Mucosa of gallbladder (tissue), 1 donor: ENCODE results near the gene SUN2. TPM values are rescaled to one million over a fixed set of nuclear protein-coding genes. Genes with fewer than 3 reads are reported as not detected.

Source experiments
- DNase-seq: peaks from one replicate; pipeline ENCODE4 v3.0.0-alpha.2; 2020; ENCODE audit warnings: low spot score
- total RNA-seq: library from RNA; stranded (reverse); gene quantifications from one replicate; pipeline ENCODE4 v1.2.1, GENCODE V29; 2021
- donor health status: DM: no; HTN: no; CAD: no.

Gene SUN2
- total RNA-seq, 1 donor from 2014 or later = 129 TPM

DNA sequence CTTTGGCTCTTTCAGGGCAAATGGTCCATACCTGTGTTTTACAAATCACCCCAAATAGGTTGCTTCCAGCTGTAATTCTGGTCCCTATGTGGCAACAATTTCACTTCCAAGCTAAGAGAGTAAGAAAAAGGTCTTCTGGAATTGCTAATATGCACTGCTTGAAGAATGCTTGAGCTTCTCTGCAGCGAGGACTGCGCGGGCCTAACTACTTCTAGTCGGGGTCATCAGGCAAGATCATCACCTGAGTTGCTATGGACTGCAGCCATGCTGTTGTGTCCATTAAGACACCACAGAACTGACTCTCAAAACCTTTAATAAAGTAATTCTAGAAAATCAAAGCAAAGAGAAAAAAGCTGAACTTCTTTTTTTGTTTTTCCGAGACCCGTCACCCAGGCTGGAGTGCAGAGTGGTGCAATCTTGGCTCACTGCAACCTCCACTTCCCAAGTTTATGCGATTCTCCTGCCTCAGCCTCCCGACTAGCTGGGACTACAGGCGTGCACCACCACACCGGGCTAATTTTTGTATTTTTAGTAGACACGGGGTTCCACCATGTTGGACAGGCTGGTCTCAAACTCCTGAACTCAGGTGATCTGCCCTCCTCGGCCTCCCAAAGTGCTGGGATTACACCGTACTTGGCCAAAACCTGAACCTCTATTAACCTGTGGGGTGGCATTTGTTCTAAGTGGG lies 57.2 kb downstream of the SUN2 start:
- no peak for DNase-seq

DNA sequence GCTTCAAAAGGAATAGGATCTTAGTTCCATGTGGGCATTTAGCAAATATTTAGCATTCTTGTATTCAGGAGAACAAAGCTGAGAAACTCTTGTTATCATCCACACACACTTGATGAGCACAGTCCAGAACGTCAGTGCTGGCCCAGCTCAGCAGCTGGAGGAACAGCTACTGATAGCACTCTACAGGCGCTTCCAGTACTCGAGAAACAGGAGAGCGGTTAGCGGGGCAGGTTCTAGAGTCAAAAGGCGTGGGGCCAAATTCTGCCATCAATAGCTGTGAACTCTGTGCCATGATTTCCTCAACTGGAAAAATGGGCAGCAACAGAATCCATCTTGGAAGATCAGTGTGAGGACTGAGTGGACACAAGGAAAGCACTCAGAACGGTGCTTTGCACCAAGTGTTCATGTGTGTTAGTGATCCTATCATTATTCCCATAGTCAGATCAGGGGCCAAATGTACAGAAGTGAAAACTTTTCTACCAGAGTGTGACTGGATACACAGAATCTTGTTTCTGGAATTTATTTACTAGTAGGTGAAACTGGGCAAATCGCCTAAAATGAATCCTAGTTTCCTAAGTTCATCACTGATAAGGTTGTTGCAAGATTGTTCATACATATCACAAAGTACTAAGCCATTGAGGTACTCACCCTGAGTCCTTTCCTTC lies 58.2 kb downstream of the SUN2 start:
- no peak for DNase-seq

DNA sequence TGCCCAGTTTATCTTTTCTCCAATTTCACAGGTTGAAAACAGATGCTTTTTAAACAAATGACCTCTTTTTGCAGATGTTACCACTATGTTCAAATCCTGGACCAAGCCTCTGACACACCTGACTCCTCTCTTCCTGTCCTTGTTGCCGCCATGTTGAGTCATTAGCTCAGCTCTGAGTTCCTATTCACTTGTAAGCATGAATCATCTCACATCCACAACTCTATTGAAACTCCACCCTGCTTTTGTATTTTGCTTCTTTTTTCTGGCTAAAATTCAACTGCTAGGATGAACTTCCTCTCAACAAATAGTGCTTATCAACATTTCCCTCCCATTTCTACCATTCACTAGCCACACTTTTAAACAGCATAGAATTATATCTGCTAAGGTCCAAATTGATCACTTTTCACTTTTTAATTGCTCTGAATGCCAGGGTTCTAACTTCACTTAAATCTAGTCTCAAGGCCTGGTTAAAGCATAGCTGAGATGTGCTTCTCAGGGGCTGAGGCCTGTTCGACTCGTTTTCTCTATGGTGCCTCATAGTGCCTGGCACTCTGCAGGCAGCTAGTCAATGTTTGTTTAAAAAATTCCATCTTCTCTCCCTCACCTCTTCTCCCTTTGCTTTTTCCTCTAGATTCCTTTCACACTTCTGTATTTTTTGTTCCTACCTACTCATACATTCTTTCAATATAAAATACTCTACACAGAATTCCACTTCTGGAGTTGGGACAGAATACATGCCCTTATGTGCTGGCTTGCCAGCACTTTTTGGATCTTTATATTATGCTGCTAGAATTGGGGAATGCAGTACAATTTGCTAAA lies 59.0 kb downstream of the SUN2 start:
- no peak for DNase-seq

DNA sequence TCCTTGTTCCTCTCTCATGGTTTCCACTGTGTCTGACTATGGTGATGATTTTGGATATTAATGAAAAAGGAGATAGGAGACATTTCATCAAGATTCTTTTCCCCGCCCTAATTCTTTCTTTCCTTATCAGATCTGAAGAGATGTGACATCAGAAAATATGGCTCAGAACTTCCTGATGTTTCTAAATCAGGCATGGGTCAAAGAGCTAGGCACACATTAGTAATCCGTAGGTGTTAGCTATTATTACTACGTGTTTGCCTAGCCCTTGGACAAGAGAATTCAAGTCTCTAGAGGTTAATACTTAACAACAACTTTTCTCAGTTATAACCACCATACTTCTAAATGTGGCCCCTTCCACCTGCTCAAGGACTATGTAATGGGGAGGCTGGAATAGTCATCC lies 60.9 kb downstream of the SUN2 start:
- DNase-seq = no peak

DNA sequence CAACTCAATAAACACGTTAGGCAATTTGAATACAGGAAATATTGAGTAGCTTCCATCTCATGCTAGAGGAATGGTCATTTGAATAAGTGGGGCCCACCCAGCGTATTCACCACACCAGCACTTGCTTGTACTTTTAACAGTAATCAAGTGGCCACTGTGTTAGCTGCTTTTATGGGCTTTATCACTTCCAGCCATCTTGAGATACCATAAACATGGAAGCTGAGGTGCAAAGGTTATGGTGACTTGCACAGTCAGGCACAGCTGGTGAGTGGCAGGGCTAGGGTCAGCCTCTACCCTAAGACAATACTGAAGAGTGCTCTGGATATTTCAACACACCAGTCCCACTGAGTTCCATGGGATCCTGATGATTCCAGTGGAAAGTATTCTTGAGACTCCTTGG lies 61.7 kb downstream of the SUN2 start:
- DNase-seq = no peak

DNA sequence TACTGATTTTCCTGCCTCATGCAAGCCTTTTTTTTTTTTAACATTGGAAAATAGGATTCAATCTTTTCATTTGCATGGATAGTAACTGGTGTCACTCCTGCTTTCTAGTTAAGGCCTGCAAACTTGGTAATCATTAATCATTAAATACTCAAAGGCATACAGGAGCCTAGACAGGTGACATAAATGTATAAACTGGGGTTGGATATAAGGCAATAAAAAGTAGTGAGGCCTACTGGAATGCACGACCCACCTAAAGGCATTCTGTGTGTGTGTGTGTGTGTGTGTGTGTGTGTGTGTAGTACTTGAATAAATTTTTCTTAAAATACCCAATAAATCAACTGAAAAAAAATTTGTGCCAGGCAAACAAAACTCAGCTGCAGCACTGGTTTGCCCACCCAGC lies 66.1 kb downstream of the SUN2 start:
- no peak for DNase-seq

DNA sequence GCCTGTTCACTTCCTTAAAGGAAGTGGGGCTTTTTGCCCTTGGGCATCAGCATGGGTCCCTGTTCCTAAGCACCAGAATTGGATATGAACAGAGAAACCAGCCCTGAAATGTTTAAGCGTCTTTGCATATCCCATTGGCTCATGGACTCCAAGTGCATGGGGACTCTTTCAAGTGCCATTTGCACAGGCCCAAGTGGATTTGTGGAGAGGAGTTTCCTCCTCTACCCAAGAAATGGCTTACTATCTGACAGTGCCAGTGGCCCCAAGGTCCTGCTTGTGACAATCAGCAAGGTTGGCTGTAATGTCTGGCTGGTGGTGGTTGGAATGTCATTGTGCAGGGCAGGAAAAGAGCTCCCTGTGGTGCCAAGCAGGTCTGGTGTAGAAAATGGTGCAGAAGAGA lies 70.0 kb downstream of the SUN2 start:
- no peak for DNase-seq

DNA sequence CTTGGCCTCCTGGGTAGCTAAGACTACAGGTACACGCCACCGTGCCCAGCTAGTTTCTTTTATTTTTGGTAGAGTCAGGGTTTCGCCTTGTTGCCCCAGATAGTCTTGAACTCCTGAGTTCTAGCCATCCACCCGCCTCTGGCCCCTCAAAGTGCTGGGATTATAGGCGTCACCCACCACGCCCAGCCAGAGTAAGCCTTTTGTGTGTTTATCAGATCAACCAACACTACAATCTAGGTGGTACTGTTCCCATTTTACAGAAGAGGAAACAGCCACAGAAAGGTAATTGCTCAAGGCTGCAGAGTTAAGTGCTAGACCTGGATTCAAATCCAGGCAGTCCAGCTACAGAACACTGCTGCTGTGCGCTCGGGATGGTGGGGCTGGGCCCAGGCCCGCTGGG lies 70.9 kb downstream of the SUN2 start:
- DNase-seq = no peak

Other genes starting within 250 kb of the SUN2 start
- gene DDX17, start 249.7 kb downstream of the SUN2 start, total RNA-seq = 535 TPM
- 0.40 TPM for gene DMC1, start 185.8 kb downstream of the SUN2 start, total RNA-seq
- gene FAM227A, start 99.6 kb downstream of the SUN2 start, total RNA-seq = 5.1 TPM
- 43.2 TPM for gene CBY1, start 99.4 kb downstream of the SUN2 start, total RNA-seq
- 52.7 TPM for gene TOMM22, start 74.0 kb downstream of the SUN2 start, total RNA-seq
- gene JOSD1, start 55.1 kb downstream of the SUN2 start, total RNA-seq = 75.4 TPM
- gene GTPBP1, start 50.1 kb downstream of the SUN2 start, total RNA-seq = 67.1 TPM
- 30.0 TPM for gene DNAL4, start 38.1 kb upstream of the SUN2 start, total RNA-seq
- 15.0 TPM for gene NPTXR, start 88.0 kb upstream of the SUN2 start, total RNA-seq
- gene CBX6, start 116.2 kb upstream of the SUN2 start, total RNA-seq = 97.5 TPM
- not detected for gene APOBEC3A, start 201.6 kb upstream of the SUN2 start, total RNA-seq
- 1.8 TPM for gene APOBEC3B, start 226.3 kb upstream of the SUN2 start, total RNA-seq